ENCODE data around the gene TOMM70. TPM values are rescaled to one million over a fixed set of nuclear protein-coding genes. Genes with fewer than 3 reads are reported as not detected.
A peak's percentile ranks its signal among the peaks of the same experiment; 100 is the strongest.

Gene TOMM70
- total RNA-seq, 1 experiment from 2014 or later: 45.1 TPM

GRCh38 chr3:100419406-100419805, 18.5 kb upstream of the TOMM70 start:
- Histone ChIP-seq H4K20me1 (ENCODE audit: insufficient read depth, low read depth, low read length) (peaks cover 4% of the 10 kb centered on the region), H3K9me3 (ENCODE audit: low read length) (no peaks in the 10 kb centered on the region), H3K9ac (ENCODE audit: low read length) (no peak overlapping the region), H3K9me2 (replicated peaks; ENCODE audit: insufficient read depth, low read length) (no peaks in the 10 kb centered on the region), H3K27me3 (ENCODE audit: low read length) (no peaks in the 10 kb centered on the region), H3K79me2 (ENCODE audit: low read length) (no peaks in the 10 kb centered on the region), H3K27ac (ENCODE audit: low read length) (no peak overlapping the region), H3K36me3 (ENCODE audit: insufficient read depth, low read length) (no peaks in the 10 kb centered on the region), H2AFZ (ENCODE audit: low read length) (no peak overlapping the region), H3K4me1 (ENCODE audit: low read length) (peaks cover 4% of the 10 kb centered on the region), H3K4me2 (ENCODE audit: low read depth, low read length, poor library complexity, severe bottlenecking) (no peak overlapping the region), H3K4me3 (ENCODE audit: low read length) (no peak overlapping the region)
- peak; percentile 54 for DNase-seq

- Histone ChIP-seq H3K4me2 (ENCODE audit: low read depth, low read length, poor library complexity, severe bottlenecking) (no peak overlapping the region), H3K79me2 (ENCODE audit: low read length) (no peaks in the 10 kb centered on the region), H3K9ac (ENCODE audit: low read length) (no peak overlapping the region), H3K4me1 (ENCODE audit: low read length) (peaks cover 4% of the 10 kb centered on the region), H3K36me3 (ENCODE audit: insufficient read depth, low read length) (no peaks in the 10 kb centered on the region), H2AFZ (ENCODE audit: low read length) (no peak overlapping the region), H3K27me3 (ENCODE audit: low read length) (no peaks in the 10 kb centered on the region), H3K4me3 (ENCODE audit: low read length) (no peak overlapping the region), H4K20me1 (ENCODE audit: insufficient read depth, low read depth, low read length) (no peaks in the 10 kb centered on the region; the same call in 1 of the 2 replicates), H3K9me2 (replicated peaks; ENCODE audit: insufficient read depth, low read length) (no peaks in the 10 kb centered on the region), H3K27ac (ENCODE audit: low read length) (no peak overlapping the region), H3K9me3 (ENCODE audit: low read length) (no peaks in the 10 kb centered on the region)
- DNase-seq: no peak
Measured at GRCh38 chr3:100416863-100417262, 16.0 kb upstream of the TOMM70 start.

DNA sequence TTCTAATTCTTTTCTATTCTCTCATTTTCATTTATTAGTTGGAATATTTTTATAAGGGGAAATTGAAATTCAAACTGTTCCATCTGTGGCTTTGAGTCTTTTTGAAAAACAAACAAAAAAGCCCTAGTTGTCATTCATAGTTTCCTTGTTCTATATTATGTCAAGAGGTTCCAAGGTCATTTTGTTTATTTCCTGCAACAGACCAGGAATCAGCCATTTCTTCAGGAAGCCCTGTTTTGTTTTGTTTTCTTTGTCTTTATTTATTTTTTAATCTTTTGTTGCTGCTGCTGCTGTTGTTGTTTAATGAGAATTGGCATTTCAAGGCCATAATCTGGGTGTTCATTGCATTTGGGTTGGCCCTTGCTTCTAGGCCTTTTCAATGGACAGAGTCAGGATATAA, 15.3 kb upstream of the TOMM70 start:
- H3K4me2 ChIP-seq (ENCODE audit: low read depth, low read length, poor library complexity, severe bottlenecking): no peak overlapping the region
- H2AFZ ChIP-seq (ENCODE audit: low read length): no peak overlapping the region
- no peak overlapping the region for H3K27ac ChIP-seq (ENCODE audit: low read length)
- H3K36me3 ChIP-seq (ENCODE audit: insufficient read depth, low read length): no peaks in the 10 kb centered on the region
- no peaks in the 10 kb centered on the region for H3K79me2 ChIP-seq (ENCODE audit: low read length)
- peak; percentile 35 for DNase-seq
- H3K9me2 ChIP-seq (replicated peaks; ENCODE audit: insufficient read depth, low read length): no peaks in the 10 kb centered on the region
- H3K4me3 ChIP-seq (ENCODE audit: low read length): no peak overlapping the region
- H3K27me3 ChIP-seq (ENCODE audit: low read length): no peaks in the 10 kb centered on the region
- no peaks in the 10 kb centered on the region; the same call in 1 of the 2 replicates for H4K20me1 ChIP-seq (ENCODE audit: insufficient read depth, low read depth, low read length)
- peaks cover 4% of the 10 kb centered on the region for H3K4me1 ChIP-seq (ENCODE audit: low read length)
- H3K9me3 ChIP-seq (ENCODE audit: low read length): no peaks in the 10 kb centered on the region
- H3K9ac ChIP-seq (ENCODE audit: low read length): no peak overlapping the region

GRCh38 chr3:100413613-100414012, 12.7 kb upstream of the TOMM70 start:
- Histone ChIP-seq H3K9me2 (replicated peaks; ENCODE audit: insufficient read depth, low read length) (no peaks in the 10 kb centered on the region), H3K4me2 (ENCODE audit: low read depth, low read length, poor library complexity, severe bottlenecking) (no peak overlapping the region), H3K4me3 (ENCODE audit: low read length) (no peak overlapping the region), H2AFZ (ENCODE audit: low read length) (no peak overlapping the region), H3K79me2 (ENCODE audit: low read length) (peaks cover 3% of the 10 kb centered on the region; the same call in 1 of the 2 replicates), H4K20me1 (ENCODE audit: insufficient read depth, low read depth, low read length) (no peaks in the 10 kb centered on the region), H3K27ac (ENCODE audit: low read length) (no peak overlapping the region), H3K36me3 (ENCODE audit: insufficient read depth, low read length) (peaks cover 6% of the 10 kb centered on the region; the same call in 1 of the 2 replicates), H3K4me1 (ENCODE audit: low read length) (no peaks in the 10 kb centered on the region), H3K9ac (ENCODE audit: low read length) (no peak overlapping the region), H3K9me3 (ENCODE audit: low read length) (no peaks in the 10 kb centered on the region), H3K27me3 (ENCODE audit: low read length) (no peaks in the 10 kb centered on the region)
- DNase-seq: no peak

DNA sequence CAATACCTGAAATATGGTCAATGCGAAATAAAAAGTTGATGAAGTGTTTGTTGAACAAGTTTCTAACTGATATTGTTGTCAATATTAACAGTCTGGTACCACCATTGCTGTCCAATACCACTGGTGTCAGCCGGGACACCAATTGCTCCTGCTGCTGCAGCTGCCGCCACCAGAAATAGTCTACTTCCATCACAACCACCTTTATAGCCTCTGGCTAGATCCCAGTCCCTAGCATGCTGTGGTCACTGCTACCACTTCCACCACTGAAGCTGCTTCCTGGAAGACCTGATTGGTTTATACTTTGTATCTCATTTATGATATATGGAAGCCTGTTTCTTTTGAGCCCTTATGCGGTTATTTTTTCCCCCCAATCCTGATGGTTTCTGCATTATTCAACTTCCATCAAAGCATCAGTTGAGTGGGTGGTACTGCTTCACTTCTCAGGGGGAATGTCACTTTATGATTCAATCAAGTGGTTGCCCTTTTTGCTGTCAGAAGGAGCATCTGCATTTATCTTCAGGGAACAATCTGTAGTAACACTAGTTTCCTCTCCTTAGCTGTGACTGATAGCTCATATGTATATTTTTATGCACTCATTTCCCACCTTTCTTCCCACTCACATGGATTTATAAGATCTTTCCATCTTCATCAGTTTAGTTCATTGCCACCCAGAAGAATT, 12.2 kb upstream of the TOMM70 start:
- Histone ChIP-seq H3K4me2 (ENCODE audit: low read depth, low read length, poor library complexity, severe bottlenecking) (no peak overlapping the region), H3K36me3 (ENCODE audit: insufficient read depth, low read length) (peaks cover 8% of the 10 kb centered on the region; the same call in 1 of the 2 replicates), H4K20me1 (ENCODE audit: insufficient read depth, low read depth, low read length) (no peaks in the 10 kb centered on the region), H2AFZ (ENCODE audit: low read length) (no peak overlapping the region), H3K9me3 (ENCODE audit: low read length) (no peaks in the 10 kb centered on the region), H3K27me3 (ENCODE audit: low read length) (no peaks in the 10 kb centered on the region), H3K27ac (ENCODE audit: low read length) (no peak overlapping the region), H3K4me3 (ENCODE audit: low read length) (no peak overlapping the region), H3K79me2 (ENCODE audit: low read length) (peaks cover 8% of the 10 kb centered on the region; the same call in 1 of the 2 replicates), H3K4me1 (ENCODE audit: low read length) (no peaks in the 10 kb centered on the region), H3K9me2 (replicated peaks; ENCODE audit: insufficient read depth, low read length) (no peaks in the 10 kb centered on the region), H3K9ac (ENCODE audit: low read length) (no peak overlapping the region)
- DNase-seq: no peak

DNA sequence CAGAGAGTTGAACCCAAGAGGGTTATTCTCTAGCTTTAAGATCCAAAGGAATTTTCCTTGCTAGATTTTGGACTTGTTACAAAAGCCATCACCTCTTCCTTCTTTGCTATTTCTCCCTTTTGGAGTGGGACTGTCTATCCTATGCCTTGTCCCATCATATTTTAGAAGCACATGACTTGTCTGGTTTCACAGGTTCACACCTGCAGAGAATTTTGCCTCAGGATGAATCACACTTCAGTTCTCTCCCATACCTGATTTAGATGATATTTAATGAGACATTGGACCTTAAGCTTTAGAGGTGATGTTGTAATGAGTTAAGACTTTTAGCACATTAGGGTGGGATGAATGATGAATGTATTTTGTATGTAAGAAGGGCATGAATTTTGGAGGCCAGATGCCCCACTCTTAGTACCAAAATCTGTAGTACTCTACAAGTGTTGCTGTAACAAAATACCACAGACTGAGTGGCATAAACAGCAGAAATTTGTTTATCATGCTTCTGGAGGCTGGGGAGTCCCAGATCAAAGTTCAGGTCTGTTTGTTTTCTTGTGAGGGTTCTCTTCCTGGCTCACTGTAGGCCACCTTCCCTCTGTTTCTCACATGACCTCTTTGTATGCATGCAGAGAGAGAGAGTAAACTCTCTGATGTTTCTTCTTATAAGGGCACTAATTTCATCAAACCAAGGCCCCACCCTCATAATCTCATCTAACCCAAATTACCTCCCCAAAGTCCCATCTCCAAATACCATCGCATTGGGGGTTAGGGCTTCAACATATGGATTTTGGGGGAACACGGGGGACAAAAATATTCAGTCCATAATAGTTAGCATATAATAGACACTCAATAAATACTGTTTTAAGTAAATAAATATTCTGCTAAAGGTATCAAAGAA, 10.4 kb upstream of the TOMM70 start:
- Histone ChIP-seq H4K20me1 (ENCODE audit: insufficient read depth, low read depth, low read length) (no peaks in the 10 kb centered on the region), H3K79me2 (ENCODE audit: low read length) (peaks cover 14% of the 10 kb centered on the region), H3K27ac (ENCODE audit: low read length) (no peak overlapping the region), H3K4me3 (ENCODE audit: low read length) (no peak overlapping the region), H3K4me2 (ENCODE audit: low read depth, low read length, poor library complexity, severe bottlenecking) (no peak overlapping the region), H3K9me3 (ENCODE audit: low read length) (peaks cover 10% of the 10 kb centered on the region), H3K27me3 (ENCODE audit: low read length) (no peaks in the 10 kb centered on the region), H3K9ac (ENCODE audit: low read length) (no peak overlapping the region), H2AFZ (ENCODE audit: low read length) (no peak overlapping the region), H3K9me2 (replicated peaks; ENCODE audit: insufficient read depth, low read length) (no peaks in the 10 kb centered on the region), H3K36me3 (ENCODE audit: insufficient read depth, low read length) (peaks cover 18% of the 10 kb centered on the region), H3K4me1 (ENCODE audit: low read length) (no peaks in the 10 kb centered on the region)
- DNase-seq: no peak

GRCh38 chr3:100407977-100408532, 7.2 kb upstream of the TOMM70 start:
- no peaks in the 10 kb centered on the region for H4K20me1 ChIP-seq (ENCODE audit: insufficient read depth, low read depth, low read length)
- H3K36me3 ChIP-seq (ENCODE audit: insufficient read depth, low read length): peaks cover 18% of the 10 kb centered on the region
- H3K9me2 ChIP-seq (replicated peaks; ENCODE audit: insufficient read depth, low read length): no peaks in the 10 kb centered on the region
- no peak for DNase-seq
- H3K27me3 ChIP-seq (ENCODE audit: low read length): no peaks in the 10 kb centered on the region
- H3K9ac ChIP-seq (ENCODE audit: low read length): no peak overlapping the region
- peaks cover 10% of the 10 kb centered on the region for H3K9me3 ChIP-seq (ENCODE audit: low read length)
- no peak overlapping the region for H3K4me2 ChIP-seq (ENCODE audit: low read depth, low read length, poor library complexity, severe bottlenecking)
- H3K79me2 ChIP-seq (ENCODE audit: low read length): peaks cover 36% of the 10 kb centered on the region
- no peak overlapping the region for H3K4me3 ChIP-seq (ENCODE audit: low read length)
- peaks cover 12% of the 10 kb centered on the region for H3K4me1 ChIP-seq (ENCODE audit: low read length)
- no peak overlapping the region for H3K27ac ChIP-seq (ENCODE audit: low read length)
- no peak overlapping the region for H2AFZ ChIP-seq (ENCODE audit: low read length)

DNA sequence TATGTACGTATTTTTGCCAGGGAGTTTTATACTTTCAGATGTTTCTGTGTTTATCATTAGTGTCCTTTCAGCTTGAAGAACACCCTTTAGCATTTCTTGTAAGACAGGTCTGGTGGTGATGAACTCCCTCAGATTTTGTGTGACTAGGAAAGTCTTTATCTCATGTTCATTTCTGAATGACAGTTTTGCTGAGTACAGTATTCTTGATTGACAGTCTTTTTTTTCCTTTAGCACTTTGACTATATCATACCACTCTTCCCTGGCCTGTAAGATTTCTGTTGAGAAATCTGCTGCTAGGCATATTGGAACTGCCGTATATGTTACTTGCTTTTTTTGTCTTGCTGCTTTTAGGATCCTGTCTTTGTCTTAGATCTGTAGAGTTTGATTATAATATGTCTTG, 6.3 kb upstream of the TOMM70 start:
- Histone ChIP-seq H3K79me2 (ENCODE audit: low read length) (peaks cover 45% of the 10 kb centered on the region), H3K4me2 (ENCODE audit: low read depth, low read length, poor library complexity, severe bottlenecking) (no peak overlapping the region), H3K9me2 (replicated peaks; ENCODE audit: insufficient read depth, low read length) (no peaks in the 10 kb centered on the region), H3K4me3 (ENCODE audit: low read length) (no peak overlapping the region), H3K4me1 (ENCODE audit: low read length) (peaks cover 21% of the 10 kb centered on the region), H3K36me3 (ENCODE audit: insufficient read depth, low read length) (peaks cover 18% of the 10 kb centered on the region), H3K9ac (ENCODE audit: low read length) (no peak overlapping the region), H2AFZ (ENCODE audit: low read length) (no peak overlapping the region), H4K20me1 (ENCODE audit: insufficient read depth, low read depth, low read length) (no peaks in the 10 kb centered on the region), H3K9me3 (ENCODE audit: low read length) (peaks cover 10% of the 10 kb centered on the region), H3K27ac (ENCODE audit: low read length) (no peak overlapping the region), H3K27me3 (ENCODE audit: low read length) (no peaks in the 10 kb centered on the region)
- no peak for DNase-seq

Measured in Karpas-422 (cell line).